MM.1S (cell line): ENCODE measurements around the gene ADAMTS9.
"Not testable (repeated sequence)": the region's sequence is repeated elsewhere in the genome, so short reads cannot be mapped to it uniquely, and the experiment has no call there.

ENCODE experiments used
- DNase-seq: peaks from one replicate; pipeline ENCODE4 v3.0.0-alpha.2; 2015
- H2AFZ ChIP-seq: fragments of 300-600 bp; sonication (generic); 2 replicates; pipeline ENCODE4 v1.6.0; 2016; ENCODE audit warnings: antibody characterized with exemption, low read length
- H3F3A ChIP-seq: fragments of 300-600 bp; sonication (generic); 2 replicates; pipeline ENCODE4 v1.6.1; 2016; ENCODE audit warnings: mild to moderate bottlenecking, antibody characterized with exemption, low read length, moderate library complexity, mixed read lengths; ENCODE audit not compliant: insufficient read depth
- H3K27ac ChIP-seq: fragments of 300-600 bp; sonication (generic); 2 replicates; pipeline ENCODE4 v1.5.1; 2016; ENCODE audit warnings: mild to moderate bottlenecking, low read length
- H3K27me3 ChIP-seq: fragments of 300-600 bp; sonication (generic); replicated peaks from 2 replicates; pipeline ENCODE4 v1.6.0; 2016; ENCODE audit warnings: low read length; ENCODE audit not compliant: insufficient read depth
- H3K36me3 ChIP-seq: fragments of 300-600 bp; sonication (generic); replicated peaks from 2 replicates; pipeline ENCODE4 v1.6.1; 2016; ENCODE audit warnings: mild to moderate bottlenecking, low read length, mixed read lengths; ENCODE audit not compliant: insufficient read depth
- H3K4me1 ChIP-seq: fragments of 300-600 bp; sonication (generic); 2 replicates; pipeline ENCODE4 v1.6.1; 2016; ENCODE audit warnings: low read length, mixed read lengths
- H3K4me2 ChIP-seq: fragments of 300-600 bp; sonication (generic); 2 replicates; pipeline ENCODE4 v1.6.0; 2016; ENCODE audit warnings: low read depth, low read length
- H3K4me3 ChIP-seq: fragments of 300-600 bp; sonication (generic); 2 replicates; pipeline ENCODE4 v1.5.1; 2016; ENCODE audit warnings: low read length, mixed read lengths
- H3K79me2 ChIP-seq: fragments of 300-600 bp; sonication (generic); 2 replicates; pipeline ENCODE4 v1.6.1; 2016; ENCODE audit warnings: mixed run types, low read length, mixed read lengths
- H3K9ac ChIP-seq: fragments of 300-600 bp; sonication (generic); 2 replicates; pipeline ENCODE4 v1.6.1; 2016; ENCODE audit warnings: low read length, mixed read lengths
- H3K9me2 ChIP-seq: fragments of 300-600 bp; sonication (generic); replicated peaks from 2 replicates; pipeline ENCODE4 v1.6.1; 2016; ENCODE audit warnings: mild to moderate bottlenecking, low read length, mixed read lengths; ENCODE audit not compliant: insufficient read depth
- H3K9me3 ChIP-seq: fragments of 300-600 bp; sonication (generic); replicated peaks from 2 replicates; pipeline ENCODE4 v1.6.1; 2016; ENCODE audit warnings: mild to moderate bottlenecking, low read length, mixed read lengths; ENCODE audit not compliant: insufficient read depth
- H4K20me1 ChIP-seq: fragments of 300-600 bp; sonication (generic); 2 replicates; pipeline ENCODE4 v1.6.1; 2016; ENCODE audit warnings: mild to moderate bottlenecking, low read length, moderate library complexity, mixed read lengths; ENCODE audit not compliant: insufficient read depth
- CTCF ChIP-seq: fragments of 300-600 bp; sonication (generic); IDR thresholded peaks from 2 replicates; pipeline ENCODE4 v1.5.1; 2016; ENCODE audit warnings: antibody characterized with exemption, low read length, mixed read lengths
- EZH2 ChIP-seq: fragments of 300-600 bp; sonication (generic); optimal IDR thresholded peaks from 2 replicates; pipeline ENCODE3; 2017; ENCODE audit warnings: low read depth, mild to moderate bottlenecking, antibody characterized with exemption, low read length, mixed read lengths
- EZH2phosphoT487 ChIP-seq: fragments of 300-600 bp; sonication (generic); IDR thresholded peaks from 2 replicates; pipeline ENCODE4 v1.6.1; 2018; ENCODE audit warnings: antibody characterized with exemption, low read length

The ADAMTS9 gene

GRCh38 chr3:64548200-64548889 lies 139.5 kb downstream of the ADAMTS9 start:
- Histone ChIP-seq H3K9me2 (no peaks in the 10 kb centered on the region), H4K20me1 (no peaks in the 10 kb centered on the region), H3K36me3 (no peaks in the 10 kb centered on the region), H3K9ac (no peak overlapping the region), H3K27ac (no peak overlapping the region), H3K4me3 (no peak overlapping the region), H3K9me3 (no peaks in the 10 kb centered on the region), H3K27me3 (no peaks in the 10 kb centered on the region), H3K4me1 (no peaks in the 10 kb centered on the region), H2AFZ (no peak overlapping the region), H3K4me2 (no peak overlapping the region), H3K79me2 (no peaks in the 10 kb centered on the region), H3F3A (no peaks in the 10 kb centered on the region)
- TF ChIP-seq CTCF (no peak), EZH2 (no peak), EZH2phosphoT487 (no peak)
- DNase-seq: no peak

- H3K4me3 ChIP-seq: no peak overlapping the region
- H4K20me1 ChIP-seq: no peaks in the 10 kb centered on the region
- H3K4me2 ChIP-seq: no peak overlapping the region
- H2AFZ ChIP-seq: no peak overlapping the region
- H3K9me2 ChIP-seq: no peaks in the 10 kb centered on the region
- DNase-seq: no peak
- TF ChIP-seq CTCF: no peak
- TF ChIP-seq EZH2phosphoT487: no peak
- TF ChIP-seq EZH2: no peak
- H3K9ac ChIP-seq: no peak overlapping the region
- H3K36me3 ChIP-seq: no peaks in the 10 kb centered on the region
- H3F3A ChIP-seq: no peaks in the 10 kb centered on the region
- H3K27ac ChIP-seq: no peak overlapping the region
- no peaks in the 10 kb centered on the region for H3K9me3 ChIP-seq
- no peaks in the 10 kb centered on the region for H3K79me2 ChIP-seq
- H3K4me1 ChIP-seq: no peaks in the 10 kb centered on the region
- H3K27me3 ChIP-seq: no peaks in the 10 kb centered on the region
Observed at GRCh38 chr3:64546856-64547255, 140.9 kb downstream of the ADAMTS9 start.

GRCh38 chr3:64545239-64545638 lies 142.6 kb downstream of the ADAMTS9 start:
- H3K9ac ChIP-seq, DNase-seq, H3K27me3 ChIP-seq, H3F3A ChIP-seq, H3K9me2 ChIP-seq, H3K79me2 ChIP-seq, H3K4me3 ChIP-seq, H2AFZ ChIP-seq, H3K4me1 ChIP-seq, H3K4me2 ChIP-seq, H4K20me1 ChIP-seq, H3K27ac ChIP-seq, H3K36me3 ChIP-seq, H3K9me3 ChIP-seq: not testable (repeated sequence)

- Histone ChIP-seq H3K27ac (no peak overlapping the region), H3K9me3 (no peaks in the 10 kb centered on the region), H3K9ac (no peak overlapping the region), H3F3A (no peaks in the 10 kb centered on the region), H3K27me3 (peaks cover 16% of the 10 kb centered on the region), H4K20me1 (no peaks in the 10 kb centered on the region), H3K79me2 (no peaks in the 10 kb centered on the region), H3K36me3 (no peaks in the 10 kb centered on the region), H3K4me3 (no peak overlapping the region), H3K9me2 (no peaks in the 10 kb centered on the region), H3K4me2 (no peak overlapping the region), H2AFZ (no peak overlapping the region), H3K4me1 (no peaks in the 10 kb centered on the region)
- no peak for DNase-seq
- no peak for TF ChIP-seq EZH2phosphoT487
- TF ChIP-seq EZH2: no peak
- TF ChIP-seq CTCF: no peak
Observed at GRCh38 chr3:64541803-64542202, 146.0 kb downstream of the ADAMTS9 start.
